Right cardiac atrium (tissue), 5 donors: ENCODE results near the gene FAM118B. TPM values are rescaled to one million over a fixed set of nuclear protein-coding genes. Genes with fewer than 3 reads are reported as not detected.
A peak's percentile ranks its signal among the peaks of the same experiment; 100 is the strongest.
"Not testable (repeated sequence)": the region's sequence is repeated elsewhere in the genome, so short reads cannot be mapped to it uniquely, and the experiment has no call there.

Experiments used
- ATAC-seq, 2 donors: fragments of 200-7000 bp; cut with Tn5 transposase; one replicate each; pipeline versions ENCODE4 v1.8.0 to v1.9.1; 2020; ENCODE audit warnings: moderate library complexity in 2 of 2, mild to moderate bottlenecking in 1 of 2
- DNase-seq, 3 donors: peaks; one replicate each; pipeline ENCODE4 v3.0.0-alpha.2; 2020
- H3K27ac ChIP-seq: one replicate; pipeline ENCODE4 v1.5.1; 2013; ENCODE audit warnings: mild to moderate bottlenecking, low read length, control low read depth, moderate library complexity
- H3K27me3 ChIP-seq: one replicate; pipeline ENCODE4 v1.6.1; 2013; ENCODE audit not compliant: control insufficient read depth, insufficient read depth
- H3K4me1 ChIP-seq: one replicate; pipeline ENCODE4 v1.6.1; 2013; ENCODE audit warnings: low read length; ENCODE audit not compliant: control insufficient read depth, insufficient read depth
- H3K4me3 ChIP-seq: one replicate; pipeline ENCODE4 v1.5.1; 2013; ENCODE audit warnings: low read length, control low read depth
- H3K9me3 ChIP-seq: one replicate; pipeline ENCODE4 v1.6.1; 2013; ENCODE audit warnings: low read length; ENCODE audit not compliant: control insufficient read depth
- WGBS: extraction: QIAGEN DNeasy Blood & Tissue Kit; methylation state at CpG from one replicate; pipeline ENCODE4 v1.1.7; 2013; 5-methylcytosine and 5-hydroxymethylcytosine counted together
- intact Hi-C, 4 donors: fragments of 100-400 bp; cut with DNase I; formaldehyde crosslinking; loops; one replicate each; pipeline versions ENCODE4 v1.11.0 to v1.14.0; 2022 to 2023
- polyA plus RNA-seq: library from polyadenylated mRNA; stranded (reverse); fragments of 200-250 nt; gene quantifications from one replicate; pipeline ENCODE4 v1.2.3, GENCODE V29; 2013
- total RNA-seq, 4 donors: library from RNA; stranded (reverse); fragmentation: NEBNext Ultra II Directional; extraction: Animal tissue kit (Norgen Biotek cat#: 25700); gene quantifications; one replicate each; pipeline ENCODE4 v1.2.1, GENCODE V29; 2021
- donor health status: healthy with polysubstance abuse.
- donor health status: DM: no; HTN: yes; CAD: no.
- donor health status: DM: no; HTN: no; CAD: no.
- donor health status: DM: no; HTN: yes; CAD: no; lungs with severe emphysema.
- donor health status: DM: yes; HTN: yes; CAD: no.

The FAM118B gene
- total and polyA plus RNA-seq, 5 donors = 12.7 to 20.5 (median 16.5) TPM

DNA sequence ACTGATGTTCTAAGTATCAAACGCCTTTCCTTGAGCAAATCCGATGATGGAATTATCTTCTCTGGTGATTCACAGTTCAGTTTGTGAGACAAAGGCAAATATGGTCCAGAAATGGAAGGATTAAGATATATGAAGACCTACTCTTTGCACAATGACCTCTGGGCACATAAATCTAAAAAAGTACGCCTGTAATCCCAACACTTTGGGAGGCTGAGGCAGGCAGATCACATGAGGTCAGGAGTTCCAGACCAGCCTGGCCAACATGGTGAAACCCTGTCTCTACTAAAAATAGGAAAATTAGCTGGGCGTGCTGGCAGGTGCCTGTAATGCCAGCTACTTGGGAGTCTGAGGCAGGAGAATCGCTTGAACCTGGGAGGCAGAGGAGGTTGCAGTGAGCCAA lies 43.9 kb downstream of the FAM118B start:
- H3K4me3 ChIP-seq, DNase-seq, H3K4me1 ChIP-seq, H3K27me3 ChIP-seq, ATAC-seq, intact Hi-C loops, H3K27ac ChIP-seq, H3K9me3 ChIP-seq: not testable (repeated sequence)
- WGBS = 94% methylated on average over 5 of the region's 5 CpGs

DNA sequence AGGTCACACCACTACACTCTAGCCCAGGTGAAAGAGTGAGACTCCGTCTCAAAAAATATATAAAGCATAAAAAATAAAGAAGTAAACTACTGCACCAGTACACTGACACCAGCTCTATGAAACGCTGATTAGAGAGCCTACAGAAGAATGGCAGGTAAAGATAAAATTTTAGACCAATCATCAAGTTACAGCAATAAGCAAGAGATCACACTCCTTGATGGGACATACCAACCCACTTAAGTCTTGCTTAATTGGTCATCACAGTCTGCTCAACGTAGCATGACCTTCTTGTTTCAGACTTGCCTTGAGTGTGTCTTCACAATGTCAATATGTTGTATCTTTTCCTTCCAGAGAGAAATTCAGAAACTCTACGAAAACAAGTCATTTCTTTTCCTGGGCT lies 44.6 kb downstream of the FAM118B start:
- Histone ChIP-seq H3K4me3 (no peak overlapping the region), H3K9me3 (no peaks in the 10 kb centered on the region), H3K4me1 (no peaks in the 10 kb centered on the region), H3K27ac (no peak overlapping the region), H3K27me3 (no peaks in the 10 kb centered on the region)
- ATAC-seq = no peak
- DNase-seq = no peak
- 91% methylated on average over 4 of the region's 4 CpGs for WGBS
- intact Hi-C loops = no loop called here

- no peak for ATAC-seq
- WGBS = 87% methylated on average over 2 of the region's 2 CpGs
- no peak overlapping the region for H3K4me3 ChIP-seq
Measured at GRCh38 chr11:126257144-126257543, 45.6 kb downstream of the FAM118B start.

DNA sequence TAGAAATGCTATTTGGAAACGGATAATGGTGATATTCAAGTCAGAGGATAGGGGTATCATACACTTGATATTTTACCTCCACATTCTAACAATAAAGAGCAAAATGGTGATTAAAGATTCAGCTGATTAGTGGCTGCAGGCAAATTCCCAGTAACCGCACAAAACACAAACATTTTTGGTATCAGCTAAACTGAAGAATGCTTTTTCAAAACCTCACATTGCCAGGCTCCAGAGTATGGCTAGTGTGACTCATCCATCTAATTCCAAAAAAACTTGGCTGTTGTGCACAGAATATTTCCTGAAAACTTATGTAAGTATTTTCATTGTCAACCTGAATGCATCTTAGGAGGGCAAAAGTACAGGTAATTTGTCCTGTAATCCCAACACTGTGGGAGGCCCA lies 46.2 kb downstream of the FAM118B start:
- no peaks in the 10 kb centered on the region for H3K4me1 ChIP-seq
- DNase-seq (no peak), ATAC-seq (no peak)
- intact Hi-C loops = no loop called here
- WGBS = 90% methylated on average over 2 of the region's 2 CpGs
- no peaks in the 10 kb centered on the region for H3K27me3 ChIP-seq
- H3K4me3 ChIP-seq = no peak overlapping the region
- no peak overlapping the region for H3K27ac ChIP-seq
- no peaks in the 10 kb centered on the region for H3K9me3 ChIP-seq

More at GRCh38 chr11:126257144-126257543, 45.6 kb downstream of the FAM118B start:
- no peaks in the 10 kb centered on the region for H3K27me3 ChIP-seq
- H3K4me1 ChIP-seq = no peaks in the 10 kb centered on the region
- H3K27ac ChIP-seq = no peak overlapping the region
- intact Hi-C loops = no loop called here
- H3K9me3 ChIP-seq = no peaks in the 10 kb centered on the region
- DNase-seq = no peak

DNA sequence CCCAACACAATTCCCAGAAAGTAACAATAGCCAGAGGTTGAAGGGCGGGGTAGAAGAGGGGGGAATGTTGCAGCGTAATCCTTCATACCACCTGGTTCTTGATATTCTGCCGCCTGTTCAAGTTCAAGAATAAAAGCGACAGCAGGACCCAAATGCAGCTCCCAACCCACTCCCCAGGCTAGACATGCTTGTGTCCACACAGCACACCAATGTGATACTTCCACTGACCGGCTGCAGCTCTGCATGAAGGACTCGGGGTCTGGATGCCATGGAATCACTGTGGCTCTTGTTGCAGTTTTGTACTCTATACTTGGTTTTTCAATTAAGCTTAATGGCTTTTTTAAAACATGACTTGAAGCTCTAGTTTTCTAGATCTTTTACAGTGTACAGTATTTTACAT lies 50.6 kb downstream of the FAM118B start:
- Histone ChIP-seq H3K4me3 (no peak overlapping the region), H3K27ac (no peak overlapping the region), H3K9me3 (no peaks in the 10 kb centered on the region), H3K27me3 (no peaks in the 10 kb centered on the region), H3K4me1 (no peaks in the 10 kb centered on the region)
- no peak for DNase-seq
- 92% methylated on average over 6 of the region's 6 CpGs for WGBS
- no peak for ATAC-seq
- intact Hi-C loops = no loop called here

GRCh38 chr11:126263489-126263888 lies 51.9 kb downstream of the FAM118B start:
- intact Hi-C loops = no loop called here
- 88% methylated on average over 6 of the region's 6 CpGs for WGBS
- no peak overlapping the region for H3K27ac ChIP-seq

GRCh38 chr11:126265811-126266210 lies 54.2 kb downstream of the FAM118B start:
- intact Hi-C loops = no loop called here
- peaks cover 3% of the 10 kb centered on the region for H3K4me1 ChIP-seq
- ATAC-seq = no peak
- H3K9me3 ChIP-seq = no peaks in the 10 kb centered on the region
- H3K27ac ChIP-seq = no peak overlapping the region
- WGBS = 84% methylated on average over 8 of the region's 8 CpGs
- no peaks in the 10 kb centered on the region for H3K27me3 ChIP-seq
- DNase-seq = no peak
- H3K4me3 ChIP-seq = no peak overlapping the region

More at GRCh38 chr11:126263489-126263888, 51.9 kb downstream of the FAM118B start:
- H3K9me3 ChIP-seq = no peaks in the 10 kb centered on the region
- H3K27me3 ChIP-seq = no peaks in the 10 kb centered on the region
- DNase-seq (no peak), ATAC-seq (no peak)
- no peak overlapping the region for H3K4me3 ChIP-seq
- peaks cover 3% of the 10 kb centered on the region for H3K4me1 ChIP-seq

GRCh38 chr11:126267650-126268049 lies 56.1 kb downstream of the FAM118B start:
- Histone ChIP-seq H3K4me1 (peaks cover 3% of the 10 kb centered on the region), H3K27ac (no peak overlapping the region), H3K27me3 (no peaks in the 10 kb centered on the region), H3K9me3 (no peaks in the 10 kb centered on the region), H3K4me3 (peak overlapping the region; percentile 84)
- 72% methylated on average over 6 of the region's 6 CpGs for WGBS
- ATAC-seq (no peak), DNase-seq (no peak)
- intact Hi-C loops = no loop called here

- ATAC-seq (peak; percentile 16 to 47), DNase-seq (no peak)
- Histone ChIP-seq H3K9me3 (no peaks in the 10 kb centered on the region), H3K27ac (peak overlapping the region; percentile 85), H3K27me3 (no peaks in the 10 kb centered on the region), H3K4me1 (peaks cover 3% of the 10 kb centered on the region), H3K4me3 (peak overlapping the region; percentile 84)
- WGBS = under 1% methylated on average over 23 of the region's 23 CpGs
- intact Hi-C loops = no loop called here
Measured at GRCh38 chr11:126268361-126268707, 56.8 kb downstream of the FAM118B start.

DNA sequence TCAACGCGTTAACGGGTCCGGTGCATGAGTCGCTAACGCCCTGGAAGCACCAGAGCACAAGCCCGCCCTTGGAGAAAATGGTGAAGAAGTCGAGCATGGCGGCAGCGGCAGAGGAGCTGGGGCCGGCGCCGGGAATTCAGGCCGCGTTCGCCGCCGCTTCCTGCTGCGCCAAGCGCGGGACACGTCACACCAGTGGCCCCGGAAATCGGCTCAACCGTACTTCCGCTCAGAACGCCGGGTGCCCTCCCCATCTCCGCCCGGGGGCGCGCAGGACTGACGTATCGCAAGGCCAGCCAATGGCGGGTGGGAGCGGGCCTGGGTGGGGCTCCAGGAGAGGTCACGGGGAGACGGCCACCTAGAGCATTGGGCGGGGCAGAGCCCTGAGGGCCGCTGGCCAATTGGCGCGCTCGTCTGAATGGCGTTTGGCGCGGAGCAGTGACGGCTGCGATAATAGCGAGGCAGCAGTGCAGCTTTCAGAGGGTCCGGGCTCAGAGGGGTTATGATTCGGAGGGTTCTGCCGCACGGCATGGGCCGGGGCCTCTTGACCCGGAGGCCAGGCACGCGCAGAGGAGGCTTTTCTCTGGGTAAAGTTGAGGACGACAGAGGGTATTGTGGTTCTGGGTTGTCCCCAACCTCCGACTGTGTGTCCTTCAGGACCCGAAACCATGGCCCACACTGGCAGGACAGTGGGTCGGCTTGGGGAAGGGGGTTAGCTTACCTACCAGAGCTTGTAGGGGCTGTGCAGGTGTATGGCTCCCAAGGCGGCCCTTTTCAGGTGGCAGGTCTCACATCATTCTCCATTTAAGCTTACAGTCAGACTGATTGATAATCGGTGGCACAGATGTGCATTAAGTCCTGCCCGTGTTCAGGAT lies 57.4 kb downstream of the FAM118B start, which contains the start of the genes FOXRED1 and SRPRA:
Gene FOXRED1 (plus strand): TSS at position 447 of the 872 bp plus-strand sequence. CDS start 53 bp downstream, at position 500.
Gene SRPRA (minus strand): TSS at position 188 of the 872 bp plus-strand sequence. CDS start 91 bp downstream, at position 97.
- Histone ChIP-seq H3K27ac (peak within 1 kb of the TSS; percentile 85), H3K4me3 (peak within 1 kb of the TSS; percentile 84), H3K27me3 (no peaks in the 10 kb centered on the region), H3K4me1 (peaks cover 3% of the 10 kb centered on the region), H3K9me3 (no peaks in the 10 kb centered on the region)
- ATAC-seq (peak; percentile 99 to 100), DNase-seq (peak; percentile 100)
- under 1% methylated on average over 64 of the region's 64 CpGs for WGBS
- intact Hi-C loops = no loop called here

DNA sequence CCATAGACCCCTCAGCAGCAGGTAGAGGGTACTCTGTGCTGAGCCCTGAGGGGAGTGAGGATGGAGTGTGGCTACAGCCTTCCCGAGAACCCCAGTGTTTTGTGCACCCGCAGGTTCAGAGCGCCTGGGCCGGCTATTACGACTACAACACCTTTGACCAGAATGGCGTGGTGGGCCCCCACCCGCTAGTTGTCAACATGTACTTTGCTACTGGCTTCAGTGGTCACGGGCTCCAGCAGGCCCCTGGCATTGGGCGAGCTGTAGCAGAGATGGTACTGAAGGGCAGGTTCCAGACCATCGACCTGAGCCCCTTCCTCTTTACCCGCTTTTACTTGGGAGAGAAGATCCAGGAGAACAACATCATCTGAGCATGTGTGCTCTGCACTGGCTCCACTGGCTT lies 65.7 kb downstream of the FAM118B start:
- no peak overlapping the region for H3K27ac ChIP-seq
- DNase-seq (no peak), ATAC-seq (no peak)
- WGBS = 95% methylated on average over 11 of the region's 11 CpGs
- intact Hi-C loops = no loop called here
- H3K4me3 ChIP-seq = no peak overlapping the region
- no peaks in the 10 kb centered on the region for H3K27me3 ChIP-seq
- peaks cover 3% of the 10 kb centered on the region for H3K4me1 ChIP-seq
- no peaks in the 10 kb centered on the region for H3K9me3 ChIP-seq
